Tibial artery (tissue), 4 donors: ENCODE measurements around the gene RNF220.
A peak's percentile ranks its signal among the peaks of the same experiment; 100 is the strongest.

Experiments used
- DNase-seq, 2 donors: peaks; one replicate each; pipeline ENCODE4 v3.0.0-alpha.2; 2019
- H3K27ac ChIP-seq, 2 donors: fragments of 200-600 bp; sonication (generic) in 1 of 2; 1 replicate in 1 of 2; 2 replicates in 1 of 2; pipeline ENCODE4 v1.5.1; 2018 to 2019; ENCODE audit warnings: mild to moderate bottlenecking in 1 of 2
- H3K27me3 ChIP-seq, 2 donors: fragments of 200-600 bp; sonication (generic) in 1 of 2; one replicate each; pipeline versions ENCODE4 v1.5.1 to v1.6.0; 2016 to 2019
- H3K36me3 ChIP-seq, 3 donors: fragments of 200-600 bp; sonication (generic) in 2 of 3; one replicate each; pipeline ENCODE4 v1.5.1; 2016 to 2019; ENCODE audit warnings: mild to moderate bottlenecking in 2 of 3
- H3K4me1 ChIP-seq, 4 donors: fragments of 200-600 bp; sonication (generic) in 2 of 4; 1 replicate in 3 of 4; 2 replicates in 1 of 4; pipeline ENCODE4 v1.5.1; 2016 to 2019
- H3K4me3 ChIP-seq, 2 donors: fragments of 200-600 bp; sonication (generic) in 1 of 2; 1 replicate in 1 of 2; 2 replicates in 1 of 2; pipeline ENCODE4 v1.5.1; 2018 to 2019; ENCODE audit warnings: mild to moderate bottlenecking in 2 of 2
- H3K9me3 ChIP-seq, 3 donors: fragments of 200-600 bp; sonication (generic) in 1 of 3; one replicate each; pipeline ENCODE4 v1.5.1; 2016 to 2019
- intact Hi-C: fragments of 100-400 bp; cut with DNase I; formaldehyde crosslinking; loops from one replicate; pipeline ENCODE4 v1.15.0; 2023; ENCODE audit warnings: low total_unique reads
- TF ChIP-seq, protein P1 (sequence below), 2 experiments: fragments of 200-600 bp in 1 of 2; fragments of 450-650 bp in 1 of 2; IDR thresholded peaks; one replicate each; pipeline ENCODE4 v1.5.1; 2017 to 2019; ENCODE audit warnings: antibody characterized with exemption in 2 of 2, mild to moderate bottlenecking in 1 of 2, moderate library complexity in 1 of 2

RNF220 gene

DNA sequence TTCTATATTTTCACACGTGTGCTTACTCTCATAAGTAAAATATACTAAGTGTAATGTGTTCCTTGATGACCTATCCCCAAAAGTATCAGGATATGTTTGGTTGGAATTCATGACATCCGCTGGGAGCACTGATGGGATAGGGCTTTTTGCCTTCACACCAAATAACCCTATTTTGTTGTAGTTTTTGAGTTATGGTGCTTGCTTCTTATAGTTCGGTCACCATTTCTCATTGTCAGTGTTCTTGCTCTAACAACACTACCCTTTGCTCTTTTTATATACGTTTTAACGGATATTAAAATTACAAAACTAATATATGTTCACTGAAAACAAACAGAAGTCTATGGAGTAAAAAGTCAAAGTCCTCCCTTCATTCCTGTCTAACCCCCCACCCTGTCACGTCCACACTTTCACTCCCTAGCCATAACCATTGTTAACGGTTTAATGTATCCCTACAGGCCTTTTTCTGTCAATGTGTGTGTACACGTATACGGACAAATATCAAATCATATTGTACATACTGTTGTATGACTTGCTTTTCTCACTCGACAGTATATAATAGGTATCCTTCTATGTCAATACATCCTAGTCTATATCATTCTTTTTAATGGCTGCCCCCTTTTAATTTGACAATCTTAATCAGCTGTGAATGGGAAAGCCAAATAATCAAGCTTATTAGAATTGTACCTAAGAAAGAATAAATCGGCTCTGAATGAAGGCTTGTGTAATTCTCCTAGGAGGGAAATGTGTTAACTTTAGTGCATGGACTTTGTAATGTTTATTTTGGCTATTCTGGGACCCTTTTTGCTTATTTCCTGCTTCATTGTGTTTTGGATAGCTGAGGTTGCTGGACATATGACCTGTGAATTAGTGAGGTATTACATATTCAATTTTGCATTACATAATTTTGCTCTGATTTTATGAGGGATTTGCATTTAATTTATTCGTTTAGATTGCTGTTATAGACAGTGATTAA lies 3.5 kb upstream of the RNF220 start:
- Histone ChIP-seq H3K9me3 (no peaks in the 10 kb centered on the region), H3K27me3 (peaks cover 0 to 83% of the 10 kb centered on the region in 2 donors), H3K4me1 (peaks cover 0 to 21% (median 20%) of the 10 kb centered on the region in 4 donors), H3K36me3 (no peaks in the 10 kb centered on the region), H3K4me3 (no peak overlapping the region), H3K27ac (no peak overlapping the region)
- DNase-seq: no peak
- intact Hi-C loops: loop anchor here (10.0 kb wide), 1 partner anchor 187 kb away; the partner anchor contains the start of gene DMAP1
- TF ChIP-seq, protein P1, sequence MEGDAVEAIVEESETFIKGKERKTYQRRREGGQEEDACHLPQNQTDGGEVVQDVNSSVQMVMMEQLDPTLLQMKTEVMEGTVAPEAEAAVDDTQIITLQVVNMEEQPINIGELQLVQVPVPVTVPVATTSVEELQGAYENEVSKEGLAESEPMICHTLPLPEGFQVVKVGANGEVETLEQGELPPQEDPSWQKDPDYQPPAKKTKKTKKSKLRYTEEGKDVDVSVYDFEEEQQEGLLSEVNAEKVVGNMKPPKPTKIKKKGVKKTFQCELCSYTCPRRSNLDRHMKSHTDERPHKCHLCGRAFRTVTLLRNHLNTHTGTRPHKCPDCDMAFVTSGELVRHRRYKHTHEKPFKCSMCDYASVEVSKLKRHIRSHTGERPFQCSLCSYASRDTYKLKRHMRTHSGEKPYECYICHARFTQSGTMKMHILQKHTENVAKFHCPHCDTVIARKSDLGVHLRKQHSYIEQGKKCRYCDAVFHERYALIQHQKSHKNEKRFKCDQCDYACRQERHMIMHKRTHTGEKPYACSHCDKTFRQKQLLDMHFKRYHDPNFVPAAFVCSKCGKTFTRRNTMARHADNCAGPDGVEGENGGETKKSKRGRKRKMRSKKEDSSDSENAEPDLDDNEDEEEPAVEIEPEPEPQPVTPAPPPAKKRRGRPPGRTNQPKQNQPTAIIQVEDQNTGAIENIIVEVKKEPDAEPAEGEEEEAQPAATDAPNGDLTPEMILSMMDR (IDR thresholded peaks at IDR 0.05): no peak

DNA sequence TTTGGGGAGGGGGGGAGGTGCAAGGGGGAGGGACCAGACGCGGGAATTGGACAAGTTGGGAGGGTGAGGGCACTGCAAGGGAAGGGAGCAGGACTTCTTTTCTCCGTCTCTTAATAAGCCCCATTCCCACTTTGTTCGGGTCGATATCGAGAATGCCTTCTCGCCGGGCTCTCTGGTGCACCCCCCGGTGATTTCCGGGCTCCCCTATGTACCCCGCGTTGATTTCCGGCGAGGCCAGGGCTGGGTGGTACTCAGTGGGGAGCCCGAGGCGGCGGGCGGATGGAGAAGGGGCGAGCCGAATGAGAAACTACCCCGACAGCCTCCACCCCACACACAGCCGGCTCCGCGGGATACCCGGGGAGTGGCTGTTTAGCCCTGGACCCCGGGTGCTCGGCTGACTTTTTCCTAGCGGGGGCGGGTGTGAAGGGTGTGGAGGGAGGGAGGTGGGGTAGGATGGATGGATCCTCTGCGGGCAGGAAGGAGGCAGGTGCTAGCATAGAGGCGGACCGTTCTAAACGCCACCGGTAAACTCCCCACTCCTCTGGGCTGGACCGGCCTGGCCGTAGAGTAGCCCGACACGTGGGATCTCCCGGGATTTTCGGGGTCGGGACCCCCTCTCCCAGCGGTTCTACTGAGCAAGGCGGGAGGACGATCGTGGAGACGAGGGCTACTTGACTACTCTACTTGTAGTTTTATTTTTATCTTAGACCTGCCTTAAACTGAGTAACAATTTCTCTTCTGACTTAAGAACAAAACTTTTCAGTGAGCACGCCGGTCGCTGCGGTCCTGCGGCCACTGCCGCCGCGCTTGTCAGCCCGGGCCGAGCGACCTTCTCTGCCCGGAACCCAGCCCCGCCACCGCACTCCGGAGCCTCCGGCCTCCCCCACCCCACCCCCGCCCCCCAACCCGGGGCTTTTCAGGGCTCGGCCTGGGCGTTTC lies 1.0 kb downstream of the RNF220 start:
- intact Hi-C loops: loop anchor here (10.0 kb wide), 1 partner anchor 191 kb away; the partner anchor contains the start of gene DMAP1
- H3K4me1 ChIP-seq: peaks cover 0 to 38% (median 33%) of the 10 kb centered on the region in 4 donors
- TF ChIP-seq, protein P1 (IDR thresholded peaks at IDR 0.05): no peak
- peak in 1 of 2 donors; percentile 65 for DNase-seq
- H3K27ac ChIP-seq: no peak overlapping the region
- peak overlapping the region; percentile 45 to 53 for H3K4me3 ChIP-seq
- peaks cover 16 to 94% of the 10 kb centered on the region in 2 donors for H3K27me3 ChIP-seq
- H3K9me3 ChIP-seq: no peaks in the 10 kb centered on the region
- no peaks in the 10 kb centered on the region for H3K36me3 ChIP-seq

DNA sequence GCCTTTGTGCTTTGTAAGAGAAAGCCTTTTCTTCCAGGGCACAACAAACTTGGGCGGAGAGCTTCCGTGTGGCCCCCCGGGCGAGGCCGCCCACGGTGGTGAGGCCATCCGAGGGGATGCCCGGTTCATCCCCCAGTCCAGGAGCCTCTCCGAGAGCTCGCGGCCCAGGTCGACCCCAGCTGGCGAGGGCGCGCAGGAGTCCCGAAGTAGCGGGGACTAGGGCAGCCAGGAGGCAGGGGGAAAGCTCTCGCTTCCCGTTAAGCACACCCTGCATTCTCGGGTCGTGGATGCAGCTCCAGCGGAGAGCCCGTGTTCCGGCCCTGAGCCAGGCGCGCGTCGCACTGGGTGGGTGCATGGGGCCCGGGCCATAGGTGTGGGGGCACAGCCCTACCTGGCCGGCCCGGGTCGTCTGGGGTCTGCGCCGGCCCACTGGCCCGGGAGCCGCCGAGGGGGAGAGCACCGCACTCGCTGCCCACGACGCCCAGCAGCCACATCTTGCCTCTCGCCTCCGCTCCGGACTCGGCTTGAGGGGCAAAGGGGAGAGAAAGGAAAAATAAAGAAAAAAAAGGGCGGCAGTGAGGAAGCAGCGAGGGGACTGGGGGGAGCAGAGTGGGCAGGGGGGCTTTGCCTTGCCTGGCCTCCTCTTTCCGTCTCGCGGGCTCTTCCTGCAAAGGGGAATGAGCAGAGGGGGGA lies 1.8 kb downstream of the RNF220 start:
- no peaks in the 10 kb centered on the region for H3K9me3 ChIP-seq
- intact Hi-C loops: loop anchor here (10.0 kb wide), 1 partner anchor 192 kb away; the partner anchor contains the start of gene DMAP1
- H3K27ac ChIP-seq: no peak overlapping the region
- peak in 1 of 2 donors; percentile 63 for DNase-seq
- peaks cover 16 to 98% of the 10 kb centered on the region in 2 donors for H3K27me3 ChIP-seq
- peak overlapping the region; percentile 45 to 53 for H3K4me3 ChIP-seq
- peaks cover 0 to 38% (median 33%) of the 10 kb centered on the region in 4 donors for H3K4me1 ChIP-seq
- no peaks in the 10 kb centered on the region for H3K36me3 ChIP-seq
- TF ChIP-seq, protein P1 (IDR thresholded peaks at IDR 0.05): no peak

DNA sequence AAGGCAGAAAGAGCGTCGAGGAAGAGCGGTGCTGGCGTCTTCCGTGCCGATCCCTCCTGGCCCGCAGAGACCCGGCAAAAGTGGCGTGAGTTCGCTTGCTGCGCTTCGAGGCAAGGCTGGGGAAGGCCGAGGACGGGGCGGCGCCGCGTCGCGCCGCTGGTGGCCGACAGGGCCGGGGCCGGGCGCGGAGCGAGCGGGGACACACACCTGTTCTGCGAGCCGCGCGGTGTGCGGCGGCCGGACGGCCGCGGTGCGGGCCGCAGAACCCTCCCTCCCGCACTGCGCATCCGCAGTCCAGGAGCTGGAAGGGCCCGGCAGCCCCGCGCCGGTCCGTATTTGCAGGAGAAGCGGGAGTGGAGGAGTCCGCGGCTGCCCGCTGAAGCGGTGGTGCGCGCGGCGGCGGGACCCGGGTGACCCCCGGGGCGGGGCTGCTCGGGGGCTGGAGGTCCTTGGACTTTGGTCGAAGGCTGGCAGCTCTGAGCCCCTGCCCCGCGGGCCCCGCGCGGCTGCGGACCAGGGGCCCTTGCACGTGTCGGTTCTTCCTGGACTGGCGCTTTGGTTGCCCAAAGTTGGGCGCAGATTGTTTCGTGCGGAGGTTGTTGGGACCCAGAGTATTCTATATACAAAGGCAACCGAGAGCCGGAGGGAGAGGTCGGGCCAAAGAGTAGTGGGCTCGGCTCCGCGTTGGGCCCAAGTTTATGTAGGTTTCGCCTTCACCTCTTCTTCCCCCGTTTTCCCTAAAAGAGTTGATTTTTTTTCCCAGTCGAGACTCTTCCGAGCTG lies 2.6 kb downstream of the RNF220 start:
- Histone ChIP-seq H3K36me3 (no peaks in the 10 kb centered on the region), H3K27me3 (peaks cover 16 to 98% of the 10 kb centered on the region in 2 donors), H3K9me3 (no peaks in the 10 kb centered on the region), H3K27ac (no peak overlapping the region), H3K4me3 (peak overlapping the region; percentile 45 to 53), H3K4me1 (peaks cover 0 to 38% (median 33%) of the 10 kb centered on the region in 4 donors)
- intact Hi-C loops: loop anchor here (10.0 kb wide), 1 partner anchor 193 kb away; the partner anchor contains the start of gene DMAP1
- DNase-seq: no peak
- TF ChIP-seq, protein P1 (IDR thresholded peaks at IDR 0.05): no peak
